IPS-NIHi7 (cell line): Measurements from ENCODE around the gene PRKCQ.
A peak's percentile ranks its signal among the peaks of the same experiment; 100 is the strongest.

ENCODE experiments used
- DNase-seq: peaks from one replicate; pipeline ENCODE4 v3.0.0; 2012; ENCODE audit warnings: mixed read lengths; ENCODE audit errors: extremely low spot score

Gene PRKCQ

DNA sequence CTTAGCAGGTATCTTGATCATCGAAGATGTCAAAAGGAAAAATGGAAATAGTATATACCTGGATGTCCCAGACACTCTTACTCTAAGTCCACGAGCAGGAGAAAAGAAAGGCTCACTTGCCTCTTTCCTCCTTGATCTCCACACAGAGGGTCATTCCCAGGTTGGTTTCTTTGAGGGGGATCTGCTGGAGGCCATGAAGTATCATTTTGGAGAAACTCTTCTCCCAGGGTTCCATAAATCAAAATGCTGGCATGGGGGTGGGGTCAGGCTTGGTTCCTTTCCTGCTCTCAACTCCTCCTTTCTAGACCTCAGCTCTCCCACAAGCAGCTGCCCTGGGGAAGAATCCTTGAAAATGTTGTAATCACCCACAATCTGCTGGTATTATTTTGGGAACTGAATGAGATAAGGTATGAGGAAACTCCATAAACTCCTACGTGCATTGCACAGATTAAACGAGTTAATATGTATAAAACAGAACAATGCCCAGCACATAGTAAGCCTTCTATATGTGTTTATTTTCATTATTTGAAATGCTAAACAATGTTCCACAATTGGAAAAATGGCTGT, 54.4 kb downstream of the PRKCQ start:
- DNase-seq, result no peak

- no peak for DNase-seq
Observed at GRCh38 chr10:6522230-6522629, 57.8 kb downstream of the PRKCQ start.

GRCh38 chr10:6520138-6520537, 59.9 kb downstream of the PRKCQ start:
- no peak for DNase-seq

DNA sequence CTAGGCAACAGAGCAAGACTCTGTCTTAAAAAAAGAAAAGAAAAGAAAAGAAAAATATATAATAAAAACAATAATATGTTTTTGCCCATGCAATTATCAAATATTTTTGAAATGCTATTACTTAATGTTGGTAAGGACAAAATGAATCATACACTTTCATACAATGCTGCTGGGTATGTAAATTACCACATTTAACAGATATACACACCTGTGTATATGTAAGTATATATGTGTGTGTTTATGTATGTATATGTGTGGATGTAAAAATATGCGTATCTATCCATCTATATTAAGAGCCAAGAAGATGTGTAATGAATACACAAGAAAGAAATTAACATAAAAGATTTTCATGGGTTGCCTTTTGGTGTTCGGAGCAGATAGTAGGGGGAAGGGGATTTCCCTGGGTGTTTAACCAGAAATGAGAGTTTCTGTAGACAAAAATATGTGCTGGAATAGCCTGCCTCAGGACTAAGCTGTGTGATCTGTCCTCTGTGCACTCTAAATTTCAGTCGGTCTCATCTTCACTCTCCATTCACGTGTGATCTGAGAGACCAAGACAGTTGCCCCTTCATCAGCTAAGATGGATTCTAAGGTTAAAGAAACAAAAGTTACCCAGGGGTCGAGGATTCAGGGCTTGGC, 61.2 kb downstream of the PRKCQ start:
- no peak for DNase-seq

GRCh38 chr10:6516929-6517284, 63.2 kb downstream of the PRKCQ start:
- no peak for DNase-seq

- peak; percentile 68 for DNase-seq
Observed at GRCh38 chr10:6516281-6516928, 63.7 kb downstream of the PRKCQ start.

- DNase-seq, result no peak
Observed at GRCh38 chr10:6514844-6515780, 65.0 kb downstream of the PRKCQ start.

DNA sequence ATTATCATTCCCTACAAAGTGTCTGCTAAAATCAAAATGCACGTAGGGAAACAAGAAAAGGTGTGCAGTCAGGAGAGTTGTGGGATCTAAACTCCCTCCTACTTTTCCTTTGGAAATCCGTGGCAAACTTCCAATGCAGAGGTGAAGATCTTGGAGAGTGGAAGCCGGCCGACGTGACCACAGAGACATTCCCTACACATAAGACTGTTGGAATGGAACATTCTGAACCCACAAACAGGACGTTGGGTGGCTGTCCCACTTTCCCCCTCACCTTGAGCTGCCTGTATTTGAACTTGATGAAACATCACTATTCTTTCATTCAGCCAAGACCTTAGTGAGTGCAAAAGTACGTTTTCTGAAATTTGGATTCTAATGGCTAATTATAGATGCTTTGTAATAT, 65.9 kb downstream of the PRKCQ start:
- DNase-seq, result no peak

- no peak for DNase-seq
Observed at GRCh38 chr10:6513476-6513875, 66.6 kb downstream of the PRKCQ start.

- no peak for DNase-seq
Observed at GRCh38 chr10:6512182-6512581, 67.9 kb downstream of the PRKCQ start.

DNA sequence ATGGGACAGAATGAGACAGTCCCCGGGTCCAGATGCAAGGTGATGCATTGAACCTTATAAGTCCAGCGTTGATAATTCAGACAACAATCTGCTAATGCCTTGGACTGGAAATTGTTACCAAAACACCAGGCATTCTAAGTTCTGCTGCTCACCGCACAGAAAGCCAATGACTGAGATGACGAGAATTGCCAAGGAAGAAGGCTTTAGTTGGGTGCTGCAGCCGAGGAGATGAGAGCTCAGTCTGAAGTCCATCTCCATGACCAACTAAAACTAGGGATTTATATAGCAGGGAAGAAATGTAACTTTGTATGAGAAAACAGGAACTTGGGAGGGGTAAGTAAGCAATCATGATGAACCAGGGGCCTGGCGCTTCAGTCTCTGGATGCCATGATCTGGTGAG, 68.7 kb downstream of the PRKCQ start:
- DNase-seq, result no peak

- no peak for DNase-seq
Observed at GRCh38 chr10:6507311-6507710, 72.8 kb downstream of the PRKCQ start.

- no peak for DNase-seq
Observed at GRCh38 chr10:6505300-6505699, 74.8 kb downstream of the PRKCQ start.

GRCh38 chr10:6504296-6504695, 75.8 kb downstream of the PRKCQ start:
- DNase-seq, result no peak

DNA sequence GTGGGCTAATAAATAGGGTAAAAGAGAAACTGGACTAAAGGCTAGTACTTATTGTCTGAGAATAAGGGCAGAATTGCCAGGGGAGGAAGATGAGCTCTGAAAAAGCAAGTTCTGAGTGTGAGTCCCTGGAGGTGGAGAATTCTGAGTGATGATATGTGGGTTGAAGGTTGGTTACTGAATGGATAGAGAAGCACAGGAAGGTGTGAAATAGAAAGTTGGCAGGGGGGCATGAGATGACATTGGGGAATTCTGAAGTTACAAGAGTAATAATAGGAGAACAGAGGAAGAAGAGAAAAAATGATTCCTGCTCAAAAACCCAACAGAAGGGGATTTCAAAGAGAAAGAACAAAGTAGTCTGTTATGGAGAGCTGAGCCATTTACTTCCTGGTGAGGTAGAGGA, 76.9 kb downstream of the PRKCQ start:
- DNase-seq, result no peak

DNA sequence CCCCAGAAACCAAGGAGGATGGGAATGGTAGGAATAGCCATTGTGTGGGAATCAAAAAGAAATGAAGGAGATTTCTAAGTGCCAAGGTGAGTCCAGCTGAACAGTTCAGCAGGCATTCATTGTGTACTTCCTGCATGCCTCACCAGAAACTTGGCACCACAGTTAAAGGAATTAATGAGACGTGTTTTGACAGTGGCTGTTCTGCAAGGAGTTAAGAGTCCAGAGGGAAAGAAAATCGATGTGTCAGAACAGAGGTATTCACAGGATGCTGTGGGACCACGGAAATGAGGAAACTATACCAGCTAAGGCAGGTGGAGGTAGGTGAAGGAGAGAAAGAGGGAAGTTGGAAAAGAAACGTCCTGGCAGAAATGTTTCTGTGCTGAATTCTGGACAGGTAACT, 78.1 kb downstream of the PRKCQ start:
- DNase-seq, result no peak

DNA sequence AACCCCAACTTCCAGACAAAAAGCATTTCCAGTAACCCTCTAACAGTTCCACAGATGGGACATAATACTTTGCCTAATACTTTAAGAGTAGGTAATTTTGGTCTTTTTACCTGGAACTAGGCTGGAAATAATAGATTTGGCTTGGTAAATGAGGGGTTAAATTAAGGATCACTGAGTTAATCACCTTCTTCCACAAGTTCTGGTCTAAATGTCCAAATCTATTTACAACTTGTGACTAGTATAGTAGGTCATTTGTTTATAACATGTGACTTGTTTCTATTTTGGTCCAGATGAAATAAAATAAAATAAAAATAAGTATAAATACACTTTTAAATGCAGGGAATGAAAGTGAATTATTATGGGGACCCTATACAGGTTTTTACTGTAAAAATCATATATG, 80.1 kb downstream of the PRKCQ start:
- no peak for DNase-seq

- no peak for DNase-seq
Observed at GRCh38 chr10:6498771-6499170, 81.3 kb downstream of the PRKCQ start.

DNA sequence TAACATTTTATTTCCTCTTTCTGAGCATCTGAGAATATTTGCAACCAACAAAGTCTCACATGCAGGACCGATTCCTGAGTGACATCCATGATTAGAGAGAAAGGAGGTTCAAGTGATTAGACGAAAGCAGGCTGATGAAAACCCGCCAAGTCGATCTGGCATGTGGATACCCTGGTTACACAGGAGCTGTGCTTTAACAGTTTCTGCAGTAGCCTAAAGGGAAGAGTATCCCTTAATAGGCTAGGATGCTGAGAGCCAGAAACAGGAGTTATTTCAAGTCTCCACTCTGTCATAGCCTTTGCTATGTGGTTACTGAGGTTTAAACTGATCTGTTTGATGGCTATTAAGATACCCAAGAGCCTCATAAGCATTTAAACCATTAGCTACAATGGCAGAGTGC, 82.5 kb downstream of the PRKCQ start:
- no peak for DNase-seq

DNA sequence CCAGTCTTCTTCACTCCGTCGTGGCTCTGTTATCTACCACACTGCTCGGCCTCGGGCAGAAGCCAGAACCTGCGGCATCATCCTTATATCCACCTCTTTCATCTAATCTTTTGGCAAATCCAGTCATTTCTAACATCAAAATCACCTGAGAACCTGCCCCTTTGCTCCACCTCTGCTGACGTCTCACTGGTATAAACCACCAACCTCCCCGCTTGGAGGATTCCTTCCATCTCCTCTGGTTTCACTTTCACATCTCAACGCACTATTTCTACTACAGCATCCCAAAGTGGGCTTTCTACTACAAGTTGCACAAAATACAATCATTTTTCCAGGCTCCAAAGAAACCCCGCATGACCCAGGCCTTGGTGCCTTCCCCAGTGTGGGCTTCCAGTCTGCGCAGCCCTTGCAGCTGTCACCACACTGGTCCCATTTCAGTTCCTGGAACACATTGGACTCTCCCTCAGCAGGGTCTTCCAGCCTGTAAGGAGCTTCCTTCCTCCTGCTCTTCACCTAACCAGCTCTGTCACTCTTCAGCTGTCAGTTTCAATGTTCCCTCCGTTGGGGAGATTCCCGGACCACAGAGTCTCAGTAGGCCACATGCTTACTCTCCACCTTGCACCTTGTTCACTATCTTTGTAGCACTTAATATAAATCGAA, 85.0 kb downstream of the PRKCQ start:
- no peak for DNase-seq

DNA sequence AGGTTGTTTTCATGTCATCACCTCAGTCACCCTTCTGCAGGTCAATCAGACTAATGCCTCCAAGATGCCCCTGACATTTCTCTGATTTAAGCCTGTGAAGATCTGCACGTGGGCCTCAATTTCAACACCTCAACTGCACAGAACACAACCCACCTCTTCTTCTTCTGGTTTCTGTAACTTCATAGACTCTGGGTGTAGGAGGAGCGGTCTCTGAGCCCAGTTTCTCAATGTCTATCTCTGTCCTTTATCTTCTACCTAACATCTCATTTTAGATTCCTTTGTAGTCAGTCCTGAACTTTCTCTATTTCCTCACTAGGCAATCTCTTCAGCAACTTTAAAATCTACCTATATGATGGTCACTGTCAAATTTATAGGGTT, 85.6 kb downstream of the PRKCQ start:
- no peak for DNase-seq
